MM.1S (cell line): Measurements from ENCODE around the gene ADGRL1.

ENCODE experiments used
- DNase-seq: peaks from one replicate; pipeline ENCODE4 v3.0.0-alpha.2; 2015
- H2AFZ ChIP-seq: fragments of 300-600 bp; sonication (generic); 2 replicates; pipeline ENCODE4 v1.6.0; 2016; ENCODE audit warnings: antibody characterized with exemption, low read length
- H3F3A ChIP-seq: fragments of 300-600 bp; sonication (generic); 2 replicates; pipeline ENCODE4 v1.6.1; 2016; ENCODE audit warnings: mild to moderate bottlenecking, antibody characterized with exemption, low read length, moderate library complexity, mixed read lengths; ENCODE audit not compliant: insufficient read depth
- H3K27ac ChIP-seq: fragments of 300-600 bp; sonication (generic); 2 replicates; pipeline ENCODE4 v1.5.1; 2016; ENCODE audit warnings: mild to moderate bottlenecking, low read length
- H3K27me3 ChIP-seq: fragments of 300-600 bp; sonication (generic); replicated peaks from 2 replicates; pipeline ENCODE4 v1.6.0; 2016; ENCODE audit warnings: low read length; ENCODE audit not compliant: insufficient read depth
- H3K36me3 ChIP-seq: fragments of 300-600 bp; sonication (generic); replicated peaks from 2 replicates; pipeline ENCODE4 v1.6.1; 2016; ENCODE audit warnings: mild to moderate bottlenecking, low read length, mixed read lengths; ENCODE audit not compliant: insufficient read depth
- H3K4me1 ChIP-seq: fragments of 300-600 bp; sonication (generic); 2 replicates; pipeline ENCODE4 v1.6.1; 2016; ENCODE audit warnings: low read length, mixed read lengths
- H3K4me2 ChIP-seq: fragments of 300-600 bp; sonication (generic); 2 replicates; pipeline ENCODE4 v1.6.0; 2016; ENCODE audit warnings: low read depth, low read length
- H3K4me3 ChIP-seq: fragments of 300-600 bp; sonication (generic); 2 replicates; pipeline ENCODE4 v1.5.1; 2016; ENCODE audit warnings: low read length, mixed read lengths
- H3K79me2 ChIP-seq: fragments of 300-600 bp; sonication (generic); 2 replicates; pipeline ENCODE4 v1.6.1; 2016; ENCODE audit warnings: mixed run types, low read length, mixed read lengths
- H3K9ac ChIP-seq: fragments of 300-600 bp; sonication (generic); 2 replicates; pipeline ENCODE4 v1.6.1; 2016; ENCODE audit warnings: low read length, mixed read lengths
- H3K9me2 ChIP-seq: fragments of 300-600 bp; sonication (generic); replicated peaks from 2 replicates; pipeline ENCODE4 v1.6.1; 2016; ENCODE audit warnings: mild to moderate bottlenecking, low read length, mixed read lengths; ENCODE audit not compliant: insufficient read depth
- H3K9me3 ChIP-seq: fragments of 300-600 bp; sonication (generic); replicated peaks from 2 replicates; pipeline ENCODE4 v1.6.1; 2016; ENCODE audit warnings: mild to moderate bottlenecking, low read length, mixed read lengths; ENCODE audit not compliant: insufficient read depth
- H4K20me1 ChIP-seq: fragments of 300-600 bp; sonication (generic); 2 replicates; pipeline ENCODE4 v1.6.1; 2016; ENCODE audit warnings: mild to moderate bottlenecking, low read length, moderate library complexity, mixed read lengths; ENCODE audit not compliant: insufficient read depth
- EZH2 ChIP-seq: fragments of 300-600 bp; sonication (generic); optimal IDR thresholded peaks from 2 replicates; pipeline ENCODE3; 2017; ENCODE audit warnings: low read depth, mild to moderate bottlenecking, antibody characterized with exemption, low read length, mixed read lengths
- EZH2phosphoT487 ChIP-seq: fragments of 300-600 bp; sonication (generic); IDR thresholded peaks from 2 replicates; pipeline ENCODE4 v1.6.1; 2018; ENCODE audit warnings: antibody characterized with exemption, low read length
- TF ChIP-seq, protein P1 (sequence below): fragments of 300-600 bp; sonication (generic); IDR thresholded peaks from 2 replicates; pipeline ENCODE4 v1.5.1; 2016; ENCODE audit warnings: antibody characterized with exemption, low read length, mixed read lengths

The ADGRL1 gene

DNA sequence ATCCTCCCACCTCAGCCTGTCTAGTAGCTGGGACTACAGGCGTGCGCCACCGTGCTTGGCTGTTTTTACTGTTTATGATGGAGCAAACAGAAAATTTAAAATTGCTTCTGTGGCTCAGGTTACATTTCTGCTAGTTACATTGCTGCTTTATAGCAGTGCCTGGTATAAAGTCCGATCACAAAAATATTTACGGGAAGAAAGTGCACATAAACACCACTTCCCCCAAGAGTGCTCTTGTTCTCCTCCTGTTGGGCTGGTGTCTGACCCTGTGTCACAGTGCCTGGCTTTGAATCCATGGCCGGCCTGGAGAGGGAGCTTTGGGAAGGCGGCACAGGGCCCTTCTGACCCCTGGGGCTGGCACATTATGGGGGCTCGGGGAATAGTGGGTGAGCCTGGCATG lies 100.3 kb downstream of the ADGRL1 start:
- Histone ChIP-seq H3K4me2 (no peak overlapping the region), H3K79me2 (peaks cover 7% of the 10 kb centered on the region; the same call in 1 of the 2 replicates), H3K4me3 (no peak overlapping the region), H4K20me1 (no peaks in the 10 kb centered on the region), H3K27ac (no peak overlapping the region), H3K9me2 (no peaks in the 10 kb centered on the region), H3K4me1 (peaks cover 19% of the 10 kb centered on the region), H2AFZ (no peak overlapping the region), H3F3A (peaks cover 22% of the 10 kb centered on the region), H3K27me3 (no peaks in the 10 kb centered on the region), H3K36me3 (no peaks in the 10 kb centered on the region), H3K9me3 (no peaks in the 10 kb centered on the region), H3K9ac (no peak overlapping the region)
- TF ChIP-seq, protein P1, sequence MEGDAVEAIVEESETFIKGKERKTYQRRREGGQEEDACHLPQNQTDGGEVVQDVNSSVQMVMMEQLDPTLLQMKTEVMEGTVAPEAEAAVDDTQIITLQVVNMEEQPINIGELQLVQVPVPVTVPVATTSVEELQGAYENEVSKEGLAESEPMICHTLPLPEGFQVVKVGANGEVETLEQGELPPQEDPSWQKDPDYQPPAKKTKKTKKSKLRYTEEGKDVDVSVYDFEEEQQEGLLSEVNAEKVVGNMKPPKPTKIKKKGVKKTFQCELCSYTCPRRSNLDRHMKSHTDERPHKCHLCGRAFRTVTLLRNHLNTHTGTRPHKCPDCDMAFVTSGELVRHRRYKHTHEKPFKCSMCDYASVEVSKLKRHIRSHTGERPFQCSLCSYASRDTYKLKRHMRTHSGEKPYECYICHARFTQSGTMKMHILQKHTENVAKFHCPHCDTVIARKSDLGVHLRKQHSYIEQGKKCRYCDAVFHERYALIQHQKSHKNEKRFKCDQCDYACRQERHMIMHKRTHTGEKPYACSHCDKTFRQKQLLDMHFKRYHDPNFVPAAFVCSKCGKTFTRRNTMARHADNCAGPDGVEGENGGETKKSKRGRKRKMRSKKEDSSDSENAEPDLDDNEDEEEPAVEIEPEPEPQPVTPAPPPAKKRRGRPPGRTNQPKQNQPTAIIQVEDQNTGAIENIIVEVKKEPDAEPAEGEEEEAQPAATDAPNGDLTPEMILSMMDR = no peak
- no peak for TF ChIP-seq EZH2phosphoT487
- no peak for TF ChIP-seq EZH2
- no peak for DNase-seq

DNA sequence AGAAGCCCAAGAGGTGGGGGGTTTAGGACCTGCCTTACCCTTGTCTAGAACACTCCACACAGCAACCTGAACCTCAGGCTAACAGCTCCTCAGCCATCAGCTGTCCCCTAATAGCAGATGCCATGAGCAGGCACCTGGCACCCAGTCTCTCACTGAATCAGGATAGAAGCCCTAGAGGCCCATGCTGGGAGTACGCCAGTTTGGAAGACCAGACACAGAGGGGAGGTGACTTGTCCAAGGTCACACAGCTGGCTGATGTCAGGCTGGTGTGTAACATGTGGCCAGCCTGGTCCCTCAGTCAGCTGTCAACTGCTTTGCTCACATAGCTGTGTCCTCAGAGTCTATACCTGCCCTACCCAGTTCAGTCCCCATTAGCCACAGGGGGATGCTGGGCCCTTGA lies 102.7 kb downstream of the ADGRL1 start:
- peak overlapping the region; percentile 38; the same call in 1 of the 2 replicates for H3K9ac ChIP-seq
- no peaks in the 10 kb centered on the region for H3K27me3 ChIP-seq
- H3K4me1 ChIP-seq = peaks cover 19% of the 10 kb centered on the region
- no peak for TF ChIP-seq EZH2phosphoT487
- TF ChIP-seq EZH2 = no peak
- TF ChIP-seq, protein P1 = peak; percentile 33
- H3K4me2 ChIP-seq = peak overlapping the region; percentile 73
- no peaks in the 10 kb centered on the region for H3K9me3 ChIP-seq
- H3K27ac ChIP-seq = peak overlapping the region; percentile 78
- no peaks in the 10 kb centered on the region for H4K20me1 ChIP-seq
- peak; percentile 62 for DNase-seq
- H3K9me2 ChIP-seq = no peaks in the 10 kb centered on the region
- H3K4me3 ChIP-seq = 0 out of 2 replicates have a peak overlapping the region, but pooled peaks have one; percentile 25
- H2AFZ ChIP-seq = 0 out of 2 replicates have a peak overlapping the region, but pooled peaks have one; percentile 57
- H3K79me2 ChIP-seq = no peaks in the 10 kb centered on the region
- peaks cover 22% of the 10 kb centered on the region for H3F3A ChIP-seq
- no peaks in the 10 kb centered on the region for H3K36me3 ChIP-seq

DNA sequence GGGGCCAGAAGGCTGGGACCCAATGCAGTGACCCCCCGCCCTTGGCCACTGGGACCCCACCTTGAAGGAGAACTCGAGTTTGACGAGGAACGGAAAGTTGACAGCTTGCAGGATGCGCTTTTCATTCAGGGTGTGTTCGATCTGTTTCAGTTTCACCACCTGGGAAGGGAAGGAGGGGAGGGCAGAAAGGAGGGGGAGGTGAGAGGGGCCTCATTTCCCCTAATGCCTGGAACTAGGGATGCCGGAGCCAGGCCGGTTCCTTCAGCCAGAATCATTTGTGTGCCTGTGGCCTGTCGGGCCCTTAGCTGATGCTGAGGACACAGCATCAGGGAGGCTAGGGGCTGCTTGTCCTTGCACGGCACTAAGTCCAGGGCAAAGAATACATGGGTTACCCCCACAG lies 103.2 kb downstream of the ADGRL1 start:
- TF ChIP-seq EZH2phosphoT487 (no peak), EZH2 (no peak)
- TF ChIP-seq, protein P1 = no peak
- Histone ChIP-seq H3K36me3 (no peaks in the 10 kb centered on the region), H3K27me3 (no peaks in the 10 kb centered on the region), H3K27ac (peak overlapping the region; percentile 78), H4K20me1 (no peaks in the 10 kb centered on the region), H3K4me1 (peaks cover 19% of the 10 kb centered on the region), H2AFZ (peak overlapping the region; percentile 57), H3K4me3 (peak overlapping the region; percentile 25), H3F3A (peaks cover 22% of the 10 kb centered on the region), H3K9ac (peak overlapping the region; percentile 38), H3K9me2 (no peaks in the 10 kb centered on the region), H3K9me3 (no peaks in the 10 kb centered on the region), H3K4me2 (peak overlapping the region; percentile 73), H3K79me2 (no peaks in the 10 kb centered on the region)
- peak; percentile 40 for DNase-seq
